Left ventricle myocardium inferior (tissue), 1 donor: ENCODE results near the gene FNDC7. TPM values are rescaled to one million over a fixed set of nuclear protein-coding genes. Genes with fewer than 3 reads are reported as not detected.

ENCODE experiments used
- DNase-seq: peaks from one replicate; pipeline ENCODE4 v3.0.0-alpha.2; 2020
- H3K27ac ChIP-seq: fragments of 200-600 bp; replicated peaks from 2 replicates; pipeline ENCODE4 v1.8.0; 2021
- H3K27me3 ChIP-seq: fragments of 200-600 bp; 2 replicates; pipeline ENCODE4 v1.8.0; 2021; ENCODE audit warnings: low read depth
- H3K36me3 ChIP-seq: fragments of 200-600 bp; 2 replicates; pipeline ENCODE4 v1.8.0; 2021
- H3K4me1 ChIP-seq: fragments of 200-600 bp; 2 replicates; pipeline ENCODE4 v1.8.0; 2021
- H3K4me3 ChIP-seq: fragments of 200-600 bp; 2 replicates; pipeline ENCODE4 v1.8.0; 2021; ENCODE audit warnings: mild to moderate bottlenecking, moderate library complexity
- H3K9me3 ChIP-seq: fragments of 200-600 bp; replicated peaks from 2 replicates; pipeline ENCODE4 v1.8.0; 2021
- CTCF ChIP-seq: fragments of 200-600 bp; IDR thresholded peaks from 2 replicates; pipeline ENCODE4 v1.8.0; 2021; ENCODE audit warnings: antibody characterized with exemption, mild to moderate bottlenecking, borderline replicate concordance
- intact Hi-C: fragments of 100-400 bp; cut with micrococcal nuclease; formaldehyde crosslinking; loops from one replicate; pipeline ENCODE4 v1.11.0; 2022
- total RNA-seq: library from RNA; stranded (reverse); fragmentation: NEBNext Ultra II Directional; extraction: Animal tissue kit (Norgen Biotek cat#: 25700); gene quantifications from one replicate; pipeline ENCODE4 v1.2.1, GENCODE V29; 2021
- donor health status: DM: no; HTN: yes; CAD: no; lungs with severe emphysema.

The FNDC7 gene
- total RNA-seq, 1 donor from 2014 or later: not detected

- no peak for TF ChIP-seq CTCF
- no peaks in the 10 kb centered on the region for H3K4me1 ChIP-seq
- H3K27me3 ChIP-seq: no peaks in the 10 kb centered on the region
- H3K27ac ChIP-seq: no peak overlapping the region
- H3K36me3 ChIP-seq: peaks cover 80% of the 10 kb centered on the region
- peaks cover 21% of the 10 kb centered on the region for H3K9me3 ChIP-seq
- intact Hi-C loops: no loop called here
- DNase-seq: no peak
- H3K4me3 ChIP-seq: no peak overlapping the region
Observed at GRCh38 chr1:108785264-108785663, 72.6 kb downstream of the FNDC7 start.

DNA sequence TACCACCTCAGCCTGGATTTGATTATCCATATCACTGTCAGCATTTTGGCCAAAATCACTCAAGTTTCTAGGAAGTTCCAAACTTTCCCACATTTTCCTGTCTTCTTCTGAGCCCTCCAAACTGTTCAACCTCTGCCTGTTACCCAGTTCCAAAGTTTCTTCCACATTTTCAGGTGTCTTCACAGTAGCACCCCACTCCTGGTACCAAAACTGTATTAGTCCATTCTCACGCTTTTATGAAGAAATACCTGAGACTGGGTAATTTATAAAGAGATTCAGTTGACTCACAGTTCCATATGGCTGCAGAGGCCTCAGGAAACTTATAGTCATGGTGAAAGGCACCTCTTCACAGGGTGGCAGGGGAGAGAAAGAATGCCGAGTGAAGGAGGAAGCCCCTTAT, 73.2 kb downstream of the FNDC7 start:
- no peak overlapping the region for H3K27ac ChIP-seq
- intact Hi-C loops: no loop called here
- H3K4me1 ChIP-seq: no peaks in the 10 kb centered on the region
- H3K36me3 ChIP-seq: peaks cover 78% of the 10 kb centered on the region
- no peak for TF ChIP-seq CTCF
- peaks cover 21% of the 10 kb centered on the region for H3K9me3 ChIP-seq
- H3K4me3 ChIP-seq: no peak overlapping the region
- H3K27me3 ChIP-seq: no peaks in the 10 kb centered on the region
- DNase-seq: no peak

- no peaks in the 10 kb centered on the region for H3K4me1 ChIP-seq
- intact Hi-C loops: no loop called here
- DNase-seq: no peak
- peaks cover 19% of the 10 kb centered on the region for H3K9me3 ChIP-seq
- peaks cover 78% of the 10 kb centered on the region for H3K36me3 ChIP-seq
- H3K27ac ChIP-seq: no peak overlapping the region
- no peaks in the 10 kb centered on the region for H3K27me3 ChIP-seq
- H3K4me3 ChIP-seq: no peak overlapping the region
- TF ChIP-seq CTCF: no peak
Observed at GRCh38 chr1:108791790-108792189, 79.1 kb downstream of the FNDC7 start.

Other genes with a start within 250 kb of the FNDC7 start
- 7.5 TPM for gene EEIG2, start 152.8 kb upstream of the FNDC7 start, total RNA-seq
- gene HENMT1, start 51.8 kb upstream of the FNDC7 start, total RNA-seq: 1.4 TPM
- gene PRPF38B, start 20.6 kb upstream of the FNDC7 start, total RNA-seq: 16.5 TPM
- gene STXBP3, start 33.8 kb downstream of the FNDC7 start, total RNA-seq: 26.8 TPM
- not detected for gene AKNAD1, start 144.2 kb downstream of the FNDC7 start, total RNA-seq
- gene GPSM2, start 164.1 kb downstream of the FNDC7 start, total RNA-seq: 2.5 TPM